Left ventricle myocardium inferior (tissue), 1 donor: ENCODE results near the gene ATG9B. TPM values are rescaled to one million over a fixed set of nuclear protein-coding genes. Genes with fewer than 3 reads are reported as not detected.

Experiments used
- DNase-seq: peaks from one replicate; pipeline ENCODE4 v3.0.0-alpha.2; 2020
- H3K27ac ChIP-seq: fragments of 200-600 bp; replicated peaks from 2 replicates; pipeline ENCODE4 v1.8.0; 2021
- H3K27me3 ChIP-seq: fragments of 200-600 bp; 2 replicates; pipeline ENCODE4 v1.8.0; 2021; ENCODE audit warnings: low read depth
- H3K36me3 ChIP-seq: fragments of 200-600 bp; 2 replicates; pipeline ENCODE4 v1.8.0; 2021
- H3K4me1 ChIP-seq: fragments of 200-600 bp; 2 replicates; pipeline ENCODE4 v1.8.0; 2021
- H3K4me3 ChIP-seq: fragments of 200-600 bp; 2 replicates; pipeline ENCODE4 v1.8.0; 2021; ENCODE audit warnings: mild to moderate bottlenecking, moderate library complexity
- H3K9me3 ChIP-seq: fragments of 200-600 bp; replicated peaks from 2 replicates; pipeline ENCODE4 v1.8.0; 2021
- intact Hi-C: fragments of 100-400 bp; cut with micrococcal nuclease; formaldehyde crosslinking; loops from one replicate; pipeline ENCODE4 v1.11.0; 2022
- total RNA-seq: library from RNA; stranded (reverse); fragmentation: NEBNext Ultra II Directional; extraction: Animal tissue kit (Norgen Biotek cat#: 25700); gene quantifications from one replicate; pipeline ENCODE4 v1.2.1, GENCODE V29; 2021
- TF ChIP-seq, protein P1 (sequence below): fragments of 200-600 bp; IDR thresholded peaks from 2 replicates; pipeline ENCODE4 v1.8.0; 2021; ENCODE audit warnings: antibody characterized with exemption, mild to moderate bottlenecking, borderline replicate concordance
- donor health status: DM: no; HTN: yes; CAD: no; lungs with severe emphysema.

ATG9B gene
- total RNA-seq, 1 donor from 2014 or later = not detected

DNA sequence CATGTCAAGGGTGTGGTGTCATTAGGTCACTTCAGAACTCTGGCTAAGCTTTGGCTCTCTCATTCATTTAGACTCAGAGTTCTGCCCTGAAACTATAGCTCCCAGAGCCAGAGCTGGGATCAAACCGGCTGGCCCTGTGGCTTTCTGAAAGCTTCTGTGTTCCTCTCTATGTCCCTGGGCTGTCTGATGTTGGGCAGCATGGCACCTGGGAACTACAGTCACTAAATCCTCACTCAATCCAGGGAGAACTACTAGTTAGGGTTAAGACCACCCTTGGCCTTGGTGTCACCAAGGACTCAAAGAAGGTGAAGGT is 13.2 kb downstream of the ATG9B start:
- H3K9me3 ChIP-seq = no peaks in the 10 kb centered on the region
- intact Hi-C loops = no loop called here
- no peak overlapping the region for H3K4me3 ChIP-seq
- peak overlapping the region; percentile 27 for H3K27ac ChIP-seq
- H3K36me3 ChIP-seq = no peaks in the 10 kb centered on the region
- H3K27me3 ChIP-seq = peaks cover 24% of the 10 kb centered on the region
- peaks cover 88% of the 10 kb centered on the region for H3K4me1 ChIP-seq
- TF ChIP-seq, protein P1, sequence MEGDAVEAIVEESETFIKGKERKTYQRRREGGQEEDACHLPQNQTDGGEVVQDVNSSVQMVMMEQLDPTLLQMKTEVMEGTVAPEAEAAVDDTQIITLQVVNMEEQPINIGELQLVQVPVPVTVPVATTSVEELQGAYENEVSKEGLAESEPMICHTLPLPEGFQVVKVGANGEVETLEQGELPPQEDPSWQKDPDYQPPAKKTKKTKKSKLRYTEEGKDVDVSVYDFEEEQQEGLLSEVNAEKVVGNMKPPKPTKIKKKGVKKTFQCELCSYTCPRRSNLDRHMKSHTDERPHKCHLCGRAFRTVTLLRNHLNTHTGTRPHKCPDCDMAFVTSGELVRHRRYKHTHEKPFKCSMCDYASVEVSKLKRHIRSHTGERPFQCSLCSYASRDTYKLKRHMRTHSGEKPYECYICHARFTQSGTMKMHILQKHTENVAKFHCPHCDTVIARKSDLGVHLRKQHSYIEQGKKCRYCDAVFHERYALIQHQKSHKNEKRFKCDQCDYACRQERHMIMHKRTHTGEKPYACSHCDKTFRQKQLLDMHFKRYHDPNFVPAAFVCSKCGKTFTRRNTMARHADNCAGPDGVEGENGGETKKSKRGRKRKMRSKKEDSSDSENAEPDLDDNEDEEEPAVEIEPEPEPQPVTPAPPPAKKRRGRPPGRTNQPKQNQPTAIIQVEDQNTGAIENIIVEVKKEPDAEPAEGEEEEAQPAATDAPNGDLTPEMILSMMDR = no peak
- no peak for DNase-seq

DNA sequence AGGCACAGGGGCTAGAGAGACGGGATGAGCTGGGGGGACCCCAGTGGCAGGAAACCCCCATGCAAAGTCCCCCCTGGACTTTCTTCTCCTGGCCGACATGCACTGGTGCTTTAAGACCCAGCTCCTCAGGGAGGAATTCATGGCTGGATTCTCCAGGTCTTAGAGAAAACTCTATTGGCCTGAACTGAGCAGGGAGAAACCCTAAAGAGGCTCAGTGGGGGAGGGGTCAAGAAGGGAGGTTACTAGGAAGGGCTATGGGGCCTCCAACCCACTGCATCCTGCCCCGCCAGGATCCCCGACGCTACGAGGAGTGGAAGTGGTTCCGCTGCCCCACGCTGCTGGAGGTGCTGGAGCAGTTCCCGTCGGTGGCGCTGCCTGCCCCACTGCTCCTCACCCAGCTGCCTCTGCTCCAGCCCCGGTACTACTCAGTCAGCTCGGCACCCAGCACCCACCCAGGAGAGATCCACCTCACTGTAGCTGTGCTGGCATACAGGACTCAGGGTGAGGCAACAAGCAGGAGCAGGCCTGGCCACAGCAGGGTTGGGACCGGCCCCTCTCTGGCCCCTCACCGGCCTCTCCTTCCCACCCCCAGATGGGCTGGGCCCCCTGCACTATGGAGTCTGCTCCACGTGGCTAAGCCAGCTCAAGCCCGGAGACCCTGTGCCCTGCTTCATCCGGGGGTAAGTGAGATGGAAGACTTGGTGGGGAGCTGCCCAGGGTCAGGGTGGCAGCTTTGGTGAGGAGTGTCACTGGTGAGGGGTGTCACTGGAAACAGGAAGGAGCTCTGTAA is 13.8 kb downstream of the ATG9B start:
- DNase-seq = no peak
- TF ChIP-seq, protein P1 = no peak
- H3K4me1 ChIP-seq = peaks cover 88% of the 10 kb centered on the region
- H3K27ac ChIP-seq = peak overlapping the region; percentile 27
- H3K9me3 ChIP-seq = no peaks in the 10 kb centered on the region
- H3K4me3 ChIP-seq = no peak overlapping the region
- H3K27me3 ChIP-seq = peaks cover 19% of the 10 kb centered on the region
- no peaks in the 10 kb centered on the region for H3K36me3 ChIP-seq
- intact Hi-C loops = no loop called here

DNA sequence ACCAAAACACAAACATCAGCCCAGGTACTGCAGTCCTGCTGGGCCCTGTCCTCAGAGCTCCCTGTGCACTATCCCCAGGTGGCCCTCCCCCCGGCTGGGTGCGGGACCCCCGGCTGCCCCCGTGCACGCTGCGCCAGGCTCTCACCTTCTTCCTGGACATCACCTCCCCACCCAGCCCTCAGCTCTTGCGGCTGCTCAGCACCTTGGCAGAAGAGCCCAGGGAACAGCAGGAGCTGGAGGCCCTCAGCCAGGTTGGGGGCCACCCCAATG is 14.3 kb downstream of the ATG9B start:
- Histone ChIP-seq H3K4me1 (peaks cover 85% of the 10 kb centered on the region), H3K27me3 (peaks cover 18% of the 10 kb centered on the region), H3K36me3 (peaks cover 4% of the 10 kb centered on the region), H3K27ac (no peak overlapping the region), H3K9me3 (no peaks in the 10 kb centered on the region), H3K4me3 (no peak overlapping the region)
- intact Hi-C loops = no loop called here
- no peak for DNase-seq
- TF ChIP-seq, protein P1 = no peak

DNA sequence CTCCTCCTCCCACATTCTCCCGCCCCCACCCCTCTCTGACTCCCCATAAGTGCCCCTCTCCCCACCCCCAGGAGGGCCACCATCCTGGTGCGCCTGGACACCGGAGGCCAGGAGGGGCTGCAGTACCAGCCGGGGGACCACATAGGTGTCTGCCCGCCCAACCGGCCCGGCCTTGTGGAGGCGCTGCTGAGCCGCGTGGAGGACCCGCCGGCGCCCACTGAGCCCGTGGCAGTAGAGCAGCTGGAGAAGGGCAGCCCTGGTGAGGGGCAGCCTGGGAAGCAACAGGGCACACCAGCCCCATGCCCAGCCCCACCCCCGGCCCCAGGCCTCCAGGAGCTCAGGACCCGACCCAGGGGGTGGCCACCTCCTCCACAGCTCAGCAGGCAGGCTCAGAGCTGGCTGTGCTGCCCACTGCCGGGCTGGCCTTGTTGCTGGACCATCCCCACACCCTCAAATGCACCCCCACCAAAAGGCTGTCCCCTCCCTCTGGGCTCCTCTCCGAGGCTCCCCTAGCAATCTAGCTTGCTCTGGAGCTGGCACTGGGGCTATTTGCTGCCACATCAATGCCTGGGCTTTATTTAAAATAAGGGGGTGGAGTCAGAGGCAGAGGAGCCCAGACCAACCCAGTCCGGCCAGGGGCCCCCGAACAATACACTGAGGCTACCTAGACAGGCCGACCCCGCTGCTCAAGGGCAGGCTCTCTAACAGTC is 14.8 kb downstream of the ATG9B start:
- Histone ChIP-seq H3K4me1 (peaks cover 80% of the 10 kb centered on the region), H3K27me3 (peaks cover 18% of the 10 kb centered on the region), H3K36me3 (peaks cover 4% of the 10 kb centered on the region), H3K4me3 (no peak overlapping the region), H3K27ac (no peak overlapping the region), H3K9me3 (no peaks in the 10 kb centered on the region)
- TF ChIP-seq, protein P1 = no peak
- intact Hi-C loops = no loop called here
- no peak for DNase-seq

DNA sequence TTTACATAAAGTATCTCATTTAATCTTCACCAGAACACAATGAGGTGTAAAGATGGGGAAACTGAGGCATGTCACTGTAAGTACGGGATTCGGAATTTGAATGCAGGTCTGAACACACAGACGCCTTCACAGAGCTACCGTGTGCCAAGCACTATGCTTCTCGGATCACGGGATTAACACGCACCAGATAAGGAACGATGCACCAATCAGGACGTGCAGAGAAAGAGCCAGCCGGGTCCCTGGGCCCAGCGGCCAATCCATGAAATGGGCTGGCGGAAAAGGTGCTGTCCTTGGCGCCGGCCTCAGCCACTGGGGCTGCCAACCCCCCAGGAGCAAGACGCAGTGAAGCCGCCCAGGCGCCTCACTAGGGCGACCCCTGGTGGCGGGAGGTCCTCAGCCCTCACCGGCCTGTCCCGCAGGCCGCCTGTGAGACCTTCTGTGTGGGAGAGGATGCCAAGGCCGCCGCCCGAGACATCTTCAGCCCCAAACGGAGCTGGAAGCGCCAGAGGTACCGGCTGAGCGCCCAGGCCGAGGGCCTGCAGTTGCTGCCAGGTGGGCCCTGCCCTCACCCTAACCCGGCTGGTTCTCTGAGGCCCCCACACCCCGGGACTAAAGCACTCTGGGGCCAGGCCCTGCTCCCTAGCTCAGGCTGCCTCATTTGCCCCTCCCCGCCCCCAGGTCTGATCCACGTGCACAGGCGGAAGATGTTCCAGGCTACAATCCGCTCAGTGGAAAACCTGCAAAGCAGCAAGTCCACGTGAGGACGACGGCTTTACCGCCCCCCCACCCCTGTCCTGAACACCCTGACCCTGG is 15.6 kb downstream of the ATG9B start:
- Histone ChIP-seq H3K4me1 (peaks cover 72% of the 10 kb centered on the region), H3K9me3 (no peaks in the 10 kb centered on the region), H3K27me3 (peaks cover 13% of the 10 kb centered on the region), H3K36me3 (peaks cover 4% of the 10 kb centered on the region), H3K4me3 (peak overlapping the region; percentile 47), H3K27ac (peak overlapping the region; percentile 79)
- TF ChIP-seq, protein P1 = peak; percentile 85
- DNase-seq = peak; percentile 74
- intact Hi-C loops = no loop called here
